Erythroblast (primary cell): ENCODE results near the gene PTP4A1.

Experiments
- DNase-seq, 2 experiments: peaks; one replicate each; lab custom pipeline; 2025; lab: John Stamatoyannopoulos, UW
- GATA1 ChIP-seq: IDR thresholded peaks from 2 replicates; pipeline ENCODE4 v1.6.1; 2011; ENCODE audit warnings: low read depth, mild to moderate bottlenecking, control low read depth, low read length, moderate library complexity
- POLR2A ChIP-seq: IDR thresholded peaks from 2 replicates; pipeline ENCODE4 v1.6.1; 2011; ENCODE audit warnings: mild to moderate bottlenecking, low read length

PTP4A1 gene

DNA sequence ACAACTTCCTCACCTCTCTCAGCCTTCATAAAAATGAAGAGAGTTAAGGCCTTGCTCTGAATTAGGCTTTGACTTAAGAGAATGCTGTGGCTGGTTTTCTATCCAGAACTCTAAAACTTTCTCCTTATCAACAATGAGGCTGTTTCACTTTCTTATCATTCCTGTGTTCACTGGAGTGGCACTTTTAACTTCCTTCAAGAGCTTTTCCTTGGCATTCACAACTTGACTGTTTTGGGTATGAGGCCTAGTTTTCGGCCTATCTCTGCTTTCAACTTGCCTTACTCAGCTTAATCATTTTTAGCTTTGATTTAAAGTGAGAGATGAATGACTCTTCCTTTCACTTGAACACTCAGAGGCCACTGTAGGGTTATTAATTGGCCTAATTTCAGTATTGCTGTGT is 4.3 kb upstream of the PTP4A1 start:
- TF ChIP-seq GATA1 (no peak), POLR2A (no peak)

DNA sequence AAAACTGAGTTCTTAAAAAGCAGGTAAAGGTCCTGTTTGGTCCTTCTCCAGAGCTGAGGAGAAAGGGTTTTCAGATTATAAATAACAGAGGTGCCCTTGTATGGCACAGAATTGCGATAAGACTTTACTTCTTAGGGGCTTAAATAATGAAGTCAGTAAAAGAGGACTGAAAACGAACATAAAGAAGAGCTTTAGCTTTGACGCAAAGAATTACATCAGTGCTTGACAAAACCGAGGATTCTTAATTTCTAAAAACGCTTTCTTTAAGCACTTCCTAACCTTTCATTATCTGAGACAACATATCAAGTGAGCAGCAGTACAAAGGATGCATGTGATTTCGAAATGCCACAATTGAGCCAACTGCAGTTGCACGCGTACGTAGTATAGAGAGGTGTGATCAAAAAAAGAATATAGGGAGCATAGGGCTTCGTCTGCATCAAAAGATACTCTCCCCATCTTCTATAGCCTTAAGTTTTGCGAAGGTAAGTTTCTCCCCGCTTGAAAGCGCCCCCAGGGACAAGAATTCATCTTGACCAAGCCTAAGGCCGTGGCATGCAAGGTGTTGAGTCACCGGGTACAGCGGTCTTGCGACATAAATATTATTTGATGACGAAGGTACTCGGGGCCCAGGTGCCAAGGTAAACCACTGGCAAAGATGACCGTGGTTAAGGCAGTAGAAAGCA is 778 bp upstream of the PTP4A1 start:
- peak; percentile 76 to 87 for DNase-seq

More for the DNA sequence above, 4.3 kb upstream of the PTP4A1 start:
- DNase-seq: no peak

DNA sequence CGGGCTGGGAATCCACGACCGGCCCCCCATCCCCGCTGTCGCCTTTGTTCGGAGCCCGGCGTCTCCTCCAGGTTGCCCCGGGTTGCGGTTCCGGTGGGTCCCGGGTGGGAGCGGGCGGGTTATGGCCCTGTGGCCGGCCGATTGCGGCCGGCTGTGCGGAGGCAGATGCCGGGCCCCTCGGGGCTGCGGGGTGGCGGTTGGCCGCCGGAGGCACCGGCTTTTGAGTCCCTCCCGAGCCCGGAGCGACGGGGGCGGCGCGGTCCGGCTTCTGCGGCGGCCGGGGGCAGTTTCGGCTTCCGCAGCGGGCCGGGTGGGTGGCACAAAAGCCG is 431 bp downstream of the PTP4A1 start:
- no peak for TF ChIP-seq GATA1
- DNase-seq: no peak

More for the DNA sequence above, 778 bp upstream of the PTP4A1 start:
- no peak for TF ChIP-seq GATA1
- no peak for TF ChIP-seq POLR2A

DNA sequence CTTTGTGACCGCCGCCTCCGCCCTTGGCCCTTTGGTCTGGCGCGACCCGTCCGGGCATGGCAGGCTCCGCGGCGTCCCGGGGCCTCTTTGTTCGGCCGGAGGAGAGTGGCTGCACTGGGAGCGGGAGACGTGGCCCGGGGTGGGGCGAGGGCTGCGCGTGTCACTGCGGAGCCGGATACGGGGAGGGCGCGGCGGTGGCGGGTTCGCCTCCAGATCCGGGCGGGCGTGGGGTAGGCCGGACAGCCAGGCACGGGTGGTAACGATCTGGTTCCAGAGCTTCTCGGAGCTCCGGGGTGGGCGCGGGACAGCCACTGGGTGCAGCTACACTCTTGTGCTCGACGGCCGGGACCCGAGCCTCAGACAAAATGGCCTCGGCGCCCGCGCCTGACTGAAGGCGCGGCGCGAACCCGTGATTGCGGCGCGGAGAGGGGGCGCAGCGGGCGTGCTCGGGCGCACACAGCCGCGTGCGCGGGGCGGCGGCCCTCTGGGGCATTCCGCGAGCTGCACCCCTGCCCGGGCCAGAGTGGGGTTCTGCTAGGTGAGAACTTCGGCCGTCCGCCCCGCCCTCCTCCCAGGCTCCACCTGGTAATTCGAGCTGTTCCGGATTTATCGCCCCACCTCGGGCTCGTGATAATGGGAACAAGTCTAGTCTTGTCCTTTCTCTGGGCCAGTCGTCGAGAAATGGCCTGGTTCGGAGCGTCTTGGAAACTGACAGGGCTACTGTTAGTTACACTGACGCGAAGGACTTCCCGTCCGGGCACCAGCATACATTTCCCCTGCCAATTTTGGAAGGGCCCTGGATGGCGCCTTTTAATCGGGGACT is 1.0 kb downstream of the PTP4A1 start:
- TF ChIP-seq POLR2A (peak; percentile 72), GATA1 (no peak)
- peak; percentile 78 to 88 for DNase-seq

DNA sequence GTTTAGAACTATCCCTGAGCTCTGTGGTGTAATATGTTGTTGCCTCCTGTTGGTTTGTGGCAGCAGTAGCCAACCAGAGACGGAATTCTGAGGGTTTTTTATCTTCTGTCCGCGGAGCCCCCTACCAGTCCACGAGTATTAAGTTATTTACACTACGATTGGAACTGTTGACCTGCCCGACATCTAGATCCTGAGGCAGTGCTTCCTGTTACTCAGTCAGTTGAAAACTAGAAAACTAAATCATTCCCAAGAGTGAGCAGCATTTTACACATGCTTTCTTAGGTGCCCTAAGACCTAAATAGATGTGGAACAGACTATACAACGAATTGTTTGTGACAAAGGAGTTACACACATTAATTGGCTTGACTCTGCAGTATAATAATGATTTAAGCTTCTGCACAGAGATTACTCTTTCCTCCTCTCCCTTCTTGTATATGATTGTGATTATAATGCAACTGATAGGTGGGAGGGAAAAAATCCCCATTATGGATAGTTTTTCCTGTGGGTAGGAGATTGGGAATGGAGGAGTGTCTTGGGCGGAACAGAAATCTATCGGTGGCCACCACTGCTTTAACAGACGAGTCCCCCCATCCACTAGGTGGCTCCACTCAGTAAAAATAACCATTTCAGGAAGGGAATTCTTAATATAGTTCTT is 1.7 kb downstream of the PTP4A1 start:
- peak; percentile 75 to 83 for DNase-seq
- peak; percentile 47 for TF ChIP-seq POLR2A
- TF ChIP-seq GATA1: no peak

DNA sequence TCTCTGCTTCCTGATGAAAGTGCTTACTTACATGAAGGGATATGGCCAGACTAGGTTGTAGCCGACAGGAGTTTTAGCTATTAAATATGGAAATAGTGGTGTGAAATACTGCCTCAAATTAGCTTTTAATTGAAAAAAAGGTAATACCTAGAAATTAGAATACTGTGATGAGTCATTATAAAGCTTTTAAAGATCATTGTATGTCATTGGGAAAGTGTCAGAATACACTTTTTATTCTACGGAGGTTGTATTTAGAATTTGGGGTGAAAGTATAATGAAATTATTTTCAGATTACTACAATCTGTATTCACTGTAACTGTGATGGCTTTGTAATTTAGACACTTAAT is 2.2 kb downstream of the PTP4A1 start:
- no peak for DNase-seq
- TF ChIP-seq POLR2A (no peak), GATA1 (no peak)

DNA sequence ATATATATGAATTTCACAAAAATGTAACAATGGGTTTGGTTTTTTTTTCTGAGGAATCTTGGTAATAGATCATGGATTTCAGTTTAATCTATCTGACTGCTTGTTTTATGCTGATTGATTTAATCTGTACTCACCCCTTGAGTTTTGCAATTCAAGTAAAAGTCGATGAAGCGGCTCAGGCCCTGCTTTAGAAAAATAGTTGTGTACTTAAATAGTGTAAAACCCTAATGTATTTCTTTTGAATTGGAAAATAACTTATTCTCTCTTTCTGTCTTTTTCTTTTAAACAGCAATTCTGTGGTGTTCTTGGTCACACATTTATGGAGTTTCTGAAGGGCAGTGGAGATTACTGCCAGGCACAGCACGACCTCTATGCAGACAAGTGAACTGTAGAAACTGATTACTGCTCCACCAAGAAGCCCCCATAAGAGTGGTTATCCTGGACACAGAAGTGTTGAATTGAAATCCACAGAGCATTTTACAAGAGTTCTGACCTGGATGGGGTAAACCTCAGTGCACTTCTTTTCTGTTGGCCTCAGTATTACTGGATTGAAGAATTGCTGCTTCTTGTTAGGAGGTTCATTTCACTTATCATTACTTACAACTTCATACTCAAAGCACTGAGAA is 4.0 kb downstream of the PTP4A1 start:
- TF ChIP-seq GATA1 (no peak), POLR2A (no peak)

DNA sequence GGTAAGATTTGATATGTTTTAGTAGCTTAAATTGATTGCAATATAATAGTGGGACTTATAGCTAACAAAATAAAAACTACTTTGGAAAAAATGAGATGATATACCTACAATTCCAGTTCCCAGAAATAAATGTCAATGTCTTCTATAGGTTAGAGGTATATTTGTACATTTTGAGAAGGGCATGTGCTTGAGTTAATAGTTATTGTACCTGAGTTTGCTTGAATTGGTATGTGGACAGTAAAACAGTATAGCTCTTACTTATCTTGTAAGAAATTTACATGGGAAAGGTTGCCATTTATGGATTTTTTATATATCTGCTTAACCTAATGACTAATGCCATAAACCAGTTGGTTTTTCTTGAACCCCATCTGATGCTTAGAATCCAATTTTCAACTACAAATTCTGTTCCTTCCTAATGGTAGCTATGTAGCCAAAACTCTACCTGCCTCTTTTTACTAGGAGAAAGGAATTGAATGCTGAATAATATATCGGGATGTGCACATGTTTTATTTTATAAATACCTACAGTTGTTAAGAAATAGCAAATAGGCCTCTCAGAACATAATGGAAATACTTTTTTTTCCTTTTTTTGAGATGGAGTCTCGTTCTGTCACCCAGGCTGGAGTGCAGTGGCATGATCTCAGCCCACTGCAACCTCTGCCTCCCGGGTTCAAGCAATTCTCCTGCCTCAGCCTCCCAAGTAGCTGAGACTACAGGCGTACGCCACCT is 4.9 kb downstream of the PTP4A1 start:
- TF ChIP-seq POLR2A (no peak), GATA1 (no peak)
- no peak for DNase-seq

More for the DNA sequence above, 4.0 kb downstream of the PTP4A1 start:
- no peak for DNase-seq

DNA sequence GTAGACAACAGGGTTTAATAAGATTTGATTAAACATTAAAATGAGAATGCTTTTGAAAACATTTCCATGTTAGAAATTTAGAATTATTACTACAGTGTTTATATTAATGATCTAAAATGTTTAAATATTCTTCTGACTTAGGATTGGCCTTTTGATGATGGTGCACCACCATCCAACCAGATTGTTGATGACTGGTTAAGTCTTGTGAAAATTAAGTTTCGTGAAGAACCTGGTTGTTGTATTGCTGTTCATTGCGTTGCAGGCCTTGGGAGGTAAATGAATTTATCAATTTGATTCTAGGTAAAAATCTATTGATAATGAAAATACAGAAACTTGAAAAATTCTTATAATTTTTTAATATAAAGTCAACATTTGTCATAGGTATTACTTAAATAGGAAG is 6.5 kb downstream of the PTP4A1 start:
- DNase-seq: no peak
- no peak for TF ChIP-seq GATA1
- TF ChIP-seq POLR2A: no peak

DNA sequence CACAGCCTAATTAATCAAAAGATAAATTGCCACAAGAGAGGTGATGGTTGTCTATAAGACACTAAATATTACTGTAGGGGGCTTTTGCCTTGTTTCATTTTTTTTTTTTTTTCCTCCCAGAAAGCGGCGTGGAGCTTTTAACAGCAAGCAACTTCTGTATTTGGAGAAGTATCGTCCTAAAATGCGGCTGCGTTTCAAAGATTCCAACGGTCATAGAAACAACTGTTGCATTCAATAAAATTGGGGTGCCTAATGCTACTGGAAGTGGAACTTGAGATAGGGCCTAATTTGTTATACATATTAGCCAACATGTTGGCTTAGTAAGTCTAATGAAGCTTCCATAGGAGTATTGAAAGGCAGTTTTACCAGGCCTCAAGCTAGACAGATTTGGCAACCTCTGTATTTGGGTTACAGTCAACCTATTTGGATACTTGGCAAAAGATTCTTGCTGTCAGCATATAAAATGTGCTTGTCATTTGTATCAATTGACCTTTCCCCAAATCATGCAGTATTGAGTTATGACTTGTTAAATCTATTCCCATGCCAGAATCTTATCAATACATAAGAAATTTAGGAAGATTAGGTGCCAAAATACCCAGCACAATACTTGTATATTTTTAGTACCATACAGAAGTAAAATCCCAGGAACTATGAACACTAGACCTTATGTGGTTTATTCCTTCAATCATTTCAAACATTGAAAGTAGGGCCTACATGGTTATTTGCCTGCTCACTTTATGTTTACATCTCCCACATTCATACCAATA is 7.8 kb downstream of the PTP4A1 start:
- no peak for TF ChIP-seq GATA1
- TF ChIP-seq POLR2A: no peak
- DNase-seq: no peak

DNA sequence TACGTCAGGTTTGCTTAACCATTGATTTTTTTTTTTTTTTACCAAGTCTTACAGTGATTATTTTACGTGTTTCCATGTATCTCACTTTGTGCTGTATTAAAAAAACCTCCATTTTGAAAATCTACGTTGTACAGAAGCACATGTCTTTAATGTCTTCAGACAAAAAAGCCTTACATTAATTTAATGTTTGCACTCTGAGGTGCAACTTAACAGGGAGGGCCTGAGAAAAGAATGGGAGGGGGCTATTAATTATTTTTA is 8.4 kb downstream of the PTP4A1 start:
- DNase-seq: no peak
- TF ChIP-seq GATA1 (no peak), POLR2A (no peak)

DNA sequence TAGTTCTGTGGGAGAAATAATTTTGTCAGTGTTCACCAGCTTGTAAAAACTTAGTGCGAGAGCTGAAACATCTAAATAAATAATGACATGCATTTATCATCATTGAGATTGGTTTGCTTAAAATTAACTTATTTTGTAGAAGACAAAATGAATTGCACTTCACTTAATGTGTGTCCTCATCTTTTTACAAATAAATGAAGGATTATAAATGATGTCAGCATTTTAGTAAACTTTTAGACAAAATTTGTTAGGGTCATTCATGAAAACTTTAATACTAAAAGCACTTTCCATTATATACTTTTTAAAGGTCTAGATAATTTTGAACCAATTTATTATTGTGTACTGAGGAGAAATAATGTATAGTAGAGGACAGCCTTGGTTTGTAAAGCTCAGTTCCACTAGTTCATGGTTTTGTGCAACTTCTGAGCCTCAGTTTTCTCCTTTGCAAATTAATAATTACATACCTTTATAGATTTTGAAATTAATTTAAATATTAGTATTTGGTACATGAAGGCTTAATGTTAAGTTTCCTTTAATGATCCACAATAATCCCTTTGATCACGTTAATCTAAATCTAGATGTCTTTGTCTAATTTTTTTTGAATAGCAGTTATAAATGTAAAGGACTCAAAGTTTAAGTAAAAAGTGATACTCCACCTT is 9.2 kb downstream of the PTP4A1 start:
- DNase-seq: no peak
- no peak for TF ChIP-seq POLR2A
- no peak for TF ChIP-seq GATA1
